Neuronal stem cell (in vitro differentiated cells): ENCODE measurements around the gene SLC6A3.

ENCODE experiments used
- DNase-seq: peaks from one replicate; pipeline ENCODE4 v3.0.0-alpha.2; 2013; ENCODE audit warnings: low spot score
- H2AFZ ChIP-seq: one replicate; pipeline ENCODE4 v1.6.1; 2013; ENCODE audit warnings: mild to moderate bottlenecking, low read length, inconsistent platforms
- H2AK5ac ChIP-seq: 2 replicates; pipeline ENCODE4 v1.6.1; 2013; ENCODE audit warnings: low read depth, mild to moderate bottlenecking, inconsistent platforms, low read length, moderate library complexity, mixed read lengths
- H2BK120ac ChIP-seq: 2 replicates; pipeline ENCODE4 v1.6.1; 2013; ENCODE audit warnings: low read depth, mild to moderate bottlenecking, inconsistent platforms, low read length, moderate library complexity, mixed read lengths
- H2BK12ac ChIP-seq: one replicate; pipeline ENCODE4 v1.6.1; 2013; ENCODE audit warnings: low read length, inconsistent platforms
- H2BK15ac ChIP-seq: 2 replicates; pipeline ENCODE4 v1.6.1; 2013; ENCODE audit warnings: mild to moderate bottlenecking, low read length, inconsistent platforms, mixed read lengths
- H2BK5ac ChIP-seq: one replicate; pipeline ENCODE4 v1.6.1; 2013; ENCODE audit warnings: inconsistent platforms, mild to moderate bottlenecking, low read length, moderate library complexity
- H3K14ac ChIP-seq: one replicate; pipeline ENCODE4 v1.6.1; 2013; ENCODE audit warnings: low read length, inconsistent platforms
- H3K18ac ChIP-seq: 2 replicates; pipeline ENCODE4 v1.6.1; 2013; ENCODE audit warnings: low read length, inconsistent platforms
- H3K23ac ChIP-seq: 2 replicates; pipeline ENCODE4 v1.6.1; 2013; ENCODE audit warnings: low read depth, mild to moderate bottlenecking, mixed read lengths, low read length, inconsistent platforms; ENCODE audit not compliant: poor library complexity
- H3K27ac ChIP-seq: replicated peaks from 3 replicates; pipeline ENCODE4 v1.5.1; 2013; ENCODE audit warnings: low read length, inconsistent platforms
- H3K27me3 ChIP-seq, 3 experiments: 2 replicates each; pipeline ENCODE4 v1.6.1; 2013; ENCODE audit warnings: low read length in 3 of 3, mild to moderate bottlenecking in 2 of 3, inconsistent platforms in 1 of 3, low read depth in 1 of 3, mixed read lengths in 1 of 3, moderate library complexity in 1 of 3; ENCODE audit not compliant: control insufficient read depth in 3 of 3, insufficient read depth in 3 of 3
- H3K36me3 ChIP-seq, 2 donors: replicated peaks in 1 of 2; 2 replicates each; pipeline ENCODE4 v1.6.1; 2013; ENCODE audit warnings: low read length in 2 of 2; ENCODE audit not compliant: control insufficient read depth in 2 of 2, insufficient read depth in 2 of 2
- H3K4ac ChIP-seq: 2 replicates; pipeline ENCODE4 v1.6.1; 2013; ENCODE audit warnings: inconsistent platforms, mild to moderate bottlenecking, low read length, moderate library complexity
- H3K4me1 ChIP-seq, 2 donors: 1 replicate in 1 of 2; 2 replicates in 1 of 2; pipeline ENCODE4 v1.6.1; 2013; ENCODE audit warnings: low read length in 2 of 2, low read depth in 1 of 2; ENCODE audit not compliant: control insufficient read depth in 2 of 2, insufficient read depth in 1 of 2
- H3K4me2 ChIP-seq: one replicate; pipeline ENCODE4 v1.6.1; 2013; ENCODE audit warnings: mild to moderate bottlenecking, low read length, inconsistent platforms; ENCODE audit not compliant: insufficient read depth, poor library complexity, severe bottlenecking
- H3K4me3 ChIP-seq, 2 donors: 2 replicates each; pipeline ENCODE4 v1.5.1; 2013; ENCODE audit warnings: low read length in 2 of 2, mild to moderate bottlenecking in 2 of 2, inconsistent platforms in 1 of 2, moderate library complexity in 1 of 2
- H3K79me1 ChIP-seq: one replicate; pipeline ENCODE4 v1.6.1; 2013; ENCODE audit warnings: low read depth, mild to moderate bottlenecking, inconsistent platforms, low read length, moderate library complexity
- H3K9ac ChIP-seq: one replicate; pipeline ENCODE4 v1.6.1; 2013; ENCODE audit warnings: mild to moderate bottlenecking, low read depth, low read length, inconsistent platforms; ENCODE audit not compliant: poor library complexity
- H3K9me3 ChIP-seq, 2 donors: replicated peaks in 1 of 2; 2 replicates each; pipeline versions ENCODE3 to v1.6.1; 2013; ENCODE audit warnings: low read length in 2 of 2, mild to moderate bottlenecking in 2 of 2, inconsistent platforms in 1 of 2, low read depth in 1 of 2, mixed read lengths in 1 of 2, moderate library complexity in 1 of 2; ENCODE audit not compliant: control insufficient read depth in 2 of 2, insufficient read depth in 1 of 2
- H4K8ac ChIP-seq: one replicate; pipeline ENCODE4 v1.6.1; 2013; ENCODE audit warnings: low read depth, mild to moderate bottlenecking, inconsistent platforms, low read length, moderate library complexity
- H4K91ac ChIP-seq: one replicate; pipeline ENCODE4 v1.6.1; 2013; ENCODE audit warnings: low read length, low read depth, mild to moderate bottlenecking, inconsistent platforms; ENCODE audit not compliant: poor library complexity
- WGBS, 2 donors: extraction: QIAGEN DNeasy Blood & Tissue Kit; methylation state at CpG; one replicate each; pipeline ENCODE4 v1.1.7; 2013; ENCODE audit warnings: missing lambda C conversion rate in 2 of 2, mixed read lengths in 1 of 2; ENCODE audit not compliant: insufficient read length in 2 of 2, insufficient replicate concordance in 1 of 2; ENCODE audit errors: extremely low coverage in 2 of 2; 5-methylcytosine and 5-hydroxymethylcytosine counted together

SLC6A3 gene

DNA sequence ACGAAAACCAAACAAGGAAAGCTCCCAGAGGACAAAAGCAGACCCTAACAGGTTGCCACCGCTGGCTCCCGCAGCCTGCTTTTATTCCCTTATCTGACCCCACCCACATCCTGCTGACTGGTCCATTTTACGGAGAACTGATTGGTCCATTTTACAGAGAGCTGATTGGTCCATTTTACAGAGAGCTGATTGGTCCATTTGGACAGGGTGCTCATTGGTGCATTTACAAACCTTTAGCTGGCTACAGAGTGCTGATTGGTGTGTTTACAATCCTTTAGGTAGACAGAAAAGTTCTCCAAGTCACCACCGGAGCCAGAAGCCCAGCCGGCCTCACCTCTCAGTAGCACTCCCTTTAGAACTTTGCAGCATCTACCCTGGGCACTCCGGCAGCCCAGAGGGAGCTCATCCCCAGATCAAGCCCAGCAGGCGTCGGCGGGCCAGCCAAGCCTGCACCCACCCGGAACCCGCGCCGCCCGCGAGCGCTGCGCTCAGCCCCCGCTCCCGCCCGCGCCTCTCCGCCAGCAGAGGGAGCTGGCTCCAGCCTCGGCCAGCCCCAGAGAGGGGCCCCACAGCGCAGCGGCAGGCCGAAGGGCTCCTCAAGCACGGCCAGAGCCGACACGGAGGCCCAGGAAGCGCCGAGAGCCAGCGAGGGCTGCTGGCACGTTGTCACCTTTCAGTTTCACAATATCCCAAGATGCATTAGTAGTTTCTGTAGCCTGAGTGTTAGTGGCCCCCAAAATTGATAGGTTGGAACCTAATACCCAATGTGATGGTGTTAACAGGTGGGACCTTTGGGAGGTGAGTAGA is 65.0 kb downstream of the SLC6A3 start:
- peak overlapping the region; percentile 3 for H3K9ac ChIP-seq
- no peak overlapping the region for H2BK120ac ChIP-seq
- H3K9me3 ChIP-seq: peaks cover 11 to 13% of the 10 kb centered on the region in 2 donors
- H2AFZ ChIP-seq: peak overlapping the region; percentile 85
- H3K18ac ChIP-seq: peak overlapping the region; percentile 19
- no peak overlapping the region for H4K8ac ChIP-seq
- no peak overlapping the region for H2BK5ac ChIP-seq
- H4K91ac ChIP-seq: no peak overlapping the region
- no peak overlapping the region for H3K4ac ChIP-seq
- no peak overlapping the region for H3K14ac ChIP-seq
- H3K4me1 ChIP-seq: peaks cover 0 to 4% of the 10 kb centered on the region in 2 donors
- no CpG with 5 or more reads among the region's 34 CpGs for WGBS, 2 donors
- no peak overlapping the region for H3K4me3 ChIP-seq
- DNase-seq: peak; percentile 30
- H3K27ac ChIP-seq: no peak overlapping the region
- H2BK15ac ChIP-seq: no peak overlapping the region
- peaks cover 0 to 2% of the 10 kb centered on the region in 2 donors for H3K36me3 ChIP-seq
- H3K23ac ChIP-seq: no peak overlapping the region
- H2BK12ac ChIP-seq: no peak overlapping the region
- peaks cover 3% of the 10 kb centered on the region for H3K79me1 ChIP-seq
- H3K27me3 ChIP-seq: peaks cover 0 to 53% (median 30%) of the 10 kb centered on the region in 3 experiments
- peak overlapping the region; percentile 22 for H3K4me2 ChIP-seq
- H2AK5ac ChIP-seq: no peak overlapping the region

DNA sequence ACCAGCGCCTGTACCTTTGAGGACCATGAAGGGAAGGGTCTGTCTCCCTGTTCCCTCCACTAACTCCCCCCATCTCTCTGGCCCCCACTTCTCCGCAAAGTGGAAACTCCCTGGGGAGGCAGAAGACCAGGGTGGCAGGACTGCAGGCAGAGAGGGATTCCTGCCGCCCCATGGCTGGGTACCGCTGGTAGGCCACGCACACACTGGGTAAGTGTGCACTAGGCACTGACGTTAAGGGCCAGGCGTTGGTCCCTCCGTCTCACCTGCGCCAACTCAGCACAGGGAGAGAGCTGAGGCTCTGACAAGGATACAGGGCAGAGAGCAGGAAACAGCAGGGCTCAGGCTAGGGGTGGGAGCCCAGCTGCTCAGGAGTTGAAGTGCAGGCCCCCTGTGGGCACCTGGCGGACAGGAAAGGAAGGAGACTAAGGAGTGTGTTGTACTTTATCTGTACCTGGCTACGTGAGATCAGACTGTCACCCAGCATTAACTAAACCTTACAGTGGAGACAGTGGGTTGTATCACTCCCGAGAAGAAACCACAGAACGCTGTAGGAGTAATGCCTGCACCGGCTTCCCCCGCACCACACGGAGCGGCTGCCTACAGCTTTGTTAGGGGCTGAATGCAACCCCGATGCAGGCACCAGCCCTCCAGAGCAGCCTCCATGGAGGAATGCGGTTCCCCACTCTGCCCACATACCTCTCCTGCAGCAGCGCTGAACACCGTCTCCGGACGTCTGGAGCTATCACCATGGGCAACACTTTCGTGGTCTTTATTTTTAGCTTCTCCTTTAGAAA is 66.2 kb downstream of the SLC6A3 start:
- H3K27me3 ChIP-seq: peaks cover 0 to 54% (median 24%) of the 10 kb centered on the region in 3 experiments
- no peak overlapping the region for H4K91ac ChIP-seq
- no peak overlapping the region for H2BK120ac ChIP-seq
- peak overlapping the region in 1 of 2 donors; percentile 22 for H3K4me3 ChIP-seq
- H2AFZ ChIP-seq: no peak overlapping the region
- no peak overlapping the region for H4K8ac ChIP-seq
- H3K79me1 ChIP-seq: peaks cover 3% of the 10 kb centered on the region
- H3K36me3 ChIP-seq: peaks cover 0 to 2% of the 10 kb centered on the region in 2 donors
- no peak overlapping the region for H2BK12ac ChIP-seq
- no peak overlapping the region for H3K27ac ChIP-seq
- no peak overlapping the region for H3K4ac ChIP-seq
- no peak for DNase-seq
- H3K4me1 ChIP-seq: peaks cover 0 to 4% of the 10 kb centered on the region in 2 donors
- WGBS, 2 donors: no CpG with 5 or more reads among the region's 24 CpGs
- H3K23ac ChIP-seq: no peak overlapping the region
- H2BK5ac ChIP-seq: no peak overlapping the region
- H3K9me3 ChIP-seq: peaks cover 11 to 13% of the 10 kb centered on the region in 2 donors
- no peak overlapping the region for H2AK5ac ChIP-seq
- H2BK15ac ChIP-seq: no peak overlapping the region
- no peak overlapping the region for H3K9ac ChIP-seq
- no peak overlapping the region for H3K4me2 ChIP-seq
- H3K14ac ChIP-seq: peak overlapping the region; percentile 85
- H3K18ac ChIP-seq: no peak overlapping the region

DNA sequence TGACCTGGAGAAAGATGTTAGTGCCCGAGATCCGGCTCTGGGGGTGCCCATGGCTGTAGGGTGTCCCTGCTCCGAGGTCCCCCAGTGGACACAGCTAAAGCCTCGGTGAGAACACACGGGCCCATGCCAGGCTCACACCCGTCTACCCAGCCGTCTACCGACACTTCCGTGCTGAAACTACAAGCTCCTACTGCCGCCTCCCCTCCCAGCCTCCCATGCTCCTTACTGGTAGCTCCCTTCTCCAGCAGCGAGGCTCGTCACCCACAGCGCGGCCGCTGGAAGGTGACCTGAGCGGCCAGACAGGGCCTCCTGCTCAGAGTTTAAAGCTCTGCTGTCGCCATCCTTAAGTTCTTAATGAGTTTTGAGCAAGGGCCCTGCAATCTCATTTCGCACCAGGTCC is 67.1 kb downstream of the SLC6A3 start:
- Histone ChIP-seq H3K23ac (no peak overlapping the region), H3K4ac (no peak overlapping the region), H3K4me2 (no peak overlapping the region), H4K91ac (no peak overlapping the region), H2BK120ac (no peak overlapping the region), H3K4me1 (peaks cover 0 to 4% of the 10 kb centered on the region in 2 donors), H3K18ac (no peak overlapping the region), H2BK15ac (no peak overlapping the region), H3K27ac (no peak overlapping the region), H3K27me3 (peaks cover 0 to 46% (median 17%) of the 10 kb centered on the region in 3 experiments), H4K8ac (no peak overlapping the region), H2BK12ac (no peak overlapping the region), H3K9ac (no peak overlapping the region), H3K9me3 (peaks cover 11 to 13% of the 10 kb centered on the region in 2 donors), H2BK5ac (peak overlapping the region; percentile 45), H3K14ac (no peak overlapping the region), H2AK5ac (no peak overlapping the region), H2AFZ (no peak overlapping the region), H3K79me1 (peaks cover 3% of the 10 kb centered on the region), H3K4me3 (no peak overlapping the region), H3K36me3 (peaks cover 0 to 2% of the 10 kb centered on the region in 2 donors)
- no CpG with 5 or more reads among the region's 18 CpGs for WGBS, 2 donors
- no peak for DNase-seq

DNA sequence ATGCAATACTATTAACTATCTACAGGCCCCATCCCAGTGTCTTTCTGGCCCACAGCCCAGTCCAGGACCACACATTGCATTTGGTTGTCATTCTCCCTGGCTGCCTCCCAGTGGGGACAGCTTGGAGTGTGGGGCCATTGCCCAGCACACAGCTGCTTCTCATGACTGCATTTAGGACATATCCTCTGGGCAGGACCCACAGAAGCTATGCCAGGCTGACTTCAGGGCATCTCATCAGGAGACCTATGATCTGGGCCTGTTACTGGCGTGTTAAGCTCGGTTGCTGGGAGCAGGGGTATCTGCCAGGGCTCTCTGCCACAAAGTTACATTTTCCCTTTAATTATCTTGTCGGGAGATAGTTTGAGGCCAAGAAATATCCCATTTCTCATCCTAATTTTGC is 68.3 kb downstream of the SLC6A3 start:
- Histone ChIP-seq H3K4me1 (peaks cover 0 to 4% of the 10 kb centered on the region in 2 donors), H2BK12ac (no peak overlapping the region), H3K27ac (no peak overlapping the region), H4K8ac (no peak overlapping the region), H3K14ac (no peak overlapping the region), H3K9me3 (peaks cover 11 to 13% of the 10 kb centered on the region in 2 donors), H3K23ac (no peak overlapping the region), H2AK5ac (no peak overlapping the region), H3K4me2 (no peak overlapping the region), H3K27me3 (peaks cover 0 to 42% (median 17%) of the 10 kb centered on the region in 3 experiments), H3K4ac (no peak overlapping the region), H3K4me3 (no peak overlapping the region), H2BK15ac (no peak overlapping the region), H2AFZ (no peak overlapping the region), H3K79me1 (peaks cover 3% of the 10 kb centered on the region), H3K9ac (no peak overlapping the region), H3K18ac (no peak overlapping the region), H2BK5ac (no peak overlapping the region), H3K36me3 (peaks cover 0 to 2% of the 10 kb centered on the region in 2 donors), H4K91ac (no peak overlapping the region), H2BK120ac (no peak overlapping the region)
- WGBS, 2 donors: no CpG with 5 or more reads among the region's 3 CpGs
- no peak for DNase-seq
